DMS 273 treated with DMSO at 0.1 percent for 48 hours (cell line): ENCODE measurements around the gene TSGA10IP.

Experiments
- DNase-seq: peaks from one replicate; lab custom pipeline; 2025; lab: John Stamatoyannopoulos, UW

TSGA10IP gene

GRCh38 chr11:65918211-65919140 lies 26.8 kb upstream of the TSGA10IP start, which contains the start of gene C11orf68:
Gene C11orf68, minus strand, starts transcription at chr11:65919062. Its CDS starts 31 bp downstream, at chr11:65919031.
- DNase-seq: no peak

- peak; percentile 78 for DNase-seq
Observed at GRCh38 chr11:65919141-65919572, 26.1 kb upstream of the TSGA10IP start, which contains the start of gene DRAP1. Gene DRAP1, plus strand, starts transcription at chr11:65919426. Its CDS starts 76 bp downstream, at chr11:65919502.

GRCh38 chr11:65919573-65920371 lies 25.5 kb upstream of the TSGA10IP start:
- DNase-seq: no peak

GRCh38 chr11:65920372-65920802 lies 24.9 kb upstream of the TSGA10IP start:
- no peak for DNase-seq

- no peak for DNase-seq
Observed at GRCh38 chr11:65921033-65921555, 24.2 kb upstream of the TSGA10IP start.

GRCh38 chr11:65921876-65922275 lies 23.4 kb upstream of the TSGA10IP start:
- no peak for DNase-seq

GRCh38 chr11:65922565-65922964 lies 22.7 kb upstream of the TSGA10IP start:
- DNase-seq: no peak

GRCh38 chr11:65925397-65925796 lies 19.9 kb upstream of the TSGA10IP start:
- DNase-seq: no peak

GRCh38 chr11:65927904-65928397 lies 17.3 kb upstream of the TSGA10IP start:
- no peak for DNase-seq

GRCh38 chr11:65928667-65929066 lies 16.6 kb upstream of the TSGA10IP start:
- no peak for DNase-seq

- DNase-seq: no peak
Observed at GRCh38 chr11:65931773-65932557, 13.3 kb upstream of the TSGA10IP start.

GRCh38 chr11:65932558-65932919 lies 12.7 kb upstream of the TSGA10IP start:
- no peak for DNase-seq

GRCh38 chr11:65934014-65934413 lies 11.3 kb upstream of the TSGA10IP start:
- peak; percentile 80 for DNase-seq

GRCh38 chr11:65937766-65938165 lies 7.5 kb upstream of the TSGA10IP start:
- no peak for DNase-seq

GRCh38 chr11:65941720-65942310 lies 3.5 kb upstream of the TSGA10IP start:
- no peak for DNase-seq

- no peak for DNase-seq
Observed at GRCh38 chr11:65942531-65942930, 2.7 kb upstream of the TSGA10IP start.

- no peak for DNase-seq
Observed at GRCh38 chr11:65944191-65944590, 1.1 kb upstream of the TSGA10IP start.

- DNase-seq: no peak
Observed at GRCh38 chr11:65944767-65945166, 513 bp upstream of the TSGA10IP start.

GRCh38 chr11:65945941-65946558 lies 770 bp downstream of the TSGA10IP start:
- DNase-seq: no peak

GRCh38 chr11:65946655-65947054 lies 1.4 kb downstream of the TSGA10IP start:
- DNase-seq: no peak

GRCh38 chr11:65947133-65947532 lies 1.9 kb downstream of the TSGA10IP start:
- no peak for DNase-seq
